GM12801 (cell line): ENCODE results near the gene ATP8A2.

ENCODE experiments used
- CTCF ChIP-seq: IDR thresholded peaks from one replicate; pipeline ENCODE4 v1.5.1; 2011; ENCODE audit warnings: control low read depth; ENCODE audit not compliant: insufficient read length; ENCODE audit errors: extremely low read depth

The ATP8A2 gene

GRCh38 chr13:26051657-26052311 lies 680.0 kb downstream of the ATP8A2 start, which contains the start of gene SHISA2:
SHISA2 (minus strand) TSS chr13:26052016; CDS start chr13:26050975, 1,041 bp downstream.
- TF ChIP-seq CTCF = no peak

- TF ChIP-seq CTCF = no peak
Observed at GRCh38 chr13:26052337-26052736, 680.6 kb downstream of the ATP8A2 start.

DNA sequence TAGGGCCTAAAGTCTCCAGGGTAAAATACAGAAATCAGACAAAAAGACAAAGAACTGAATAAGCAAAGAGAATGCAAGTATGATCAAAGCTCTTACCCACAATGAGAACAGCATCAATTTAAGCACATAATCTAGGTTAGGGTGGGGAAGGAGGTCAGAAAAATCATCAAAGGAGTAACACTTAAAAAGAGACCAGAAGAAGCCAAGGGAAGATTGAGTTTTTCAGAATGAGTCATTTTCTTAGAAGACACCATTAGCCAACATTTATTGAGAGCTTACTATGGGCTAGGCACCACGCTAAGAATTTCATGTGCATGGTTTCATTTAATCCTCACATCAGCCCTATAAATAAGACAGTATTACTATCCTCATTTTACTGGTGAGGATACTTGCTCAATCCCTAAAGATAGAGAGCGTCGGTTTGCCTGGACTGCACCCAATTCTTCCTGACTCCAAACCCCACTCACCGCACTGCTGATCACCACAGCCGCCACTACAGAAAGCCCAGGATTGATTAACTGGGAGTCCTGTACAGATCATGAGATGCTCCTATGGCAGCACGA lies 681.7 kb downstream of the ATP8A2 start:
- TF ChIP-seq CTCF = no peak

DNA sequence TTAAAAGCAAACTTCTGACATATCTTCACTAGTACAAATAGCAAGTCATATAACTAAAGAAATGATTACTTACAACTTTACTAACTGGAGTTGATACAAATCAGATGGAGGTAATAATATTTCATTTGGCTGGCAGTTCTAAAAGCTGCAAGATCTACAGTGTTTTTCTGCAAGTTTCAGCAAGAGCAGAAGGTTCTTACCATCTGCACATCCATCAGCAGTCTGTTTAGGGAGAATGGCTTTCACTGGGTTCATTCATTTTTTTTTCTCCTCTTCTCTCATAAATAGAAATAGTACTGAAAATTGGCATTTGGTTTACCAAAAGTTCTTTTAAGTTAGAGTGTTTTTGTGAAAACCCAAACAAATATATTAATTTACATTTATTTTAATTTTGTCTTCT lies 683.1 kb downstream of the ATP8A2 start:
- no peak for TF ChIP-seq CTCF

- TF ChIP-seq CTCF = no peak
Observed at GRCh38 chr13:26058704-26059103, 686.9 kb downstream of the ATP8A2 start.

DNA sequence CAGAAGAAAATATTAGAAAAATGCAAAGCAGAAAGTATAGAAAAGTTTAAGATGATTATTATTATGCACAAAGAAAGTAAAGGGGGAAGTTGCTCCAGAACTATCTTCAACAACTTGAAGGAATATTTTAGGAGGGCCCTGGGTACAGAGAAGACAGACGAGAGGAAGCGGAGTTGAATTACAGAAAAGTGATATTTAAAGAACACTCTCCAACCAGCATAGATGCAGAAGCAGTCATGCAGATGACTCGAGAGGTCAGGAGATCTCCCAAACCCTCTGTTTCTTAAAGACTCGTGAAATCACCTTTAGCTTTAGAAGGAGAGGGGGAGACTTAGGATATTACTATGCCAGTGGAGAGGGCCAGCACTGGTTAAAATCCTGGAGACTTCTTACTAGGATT lies 688.6 kb downstream of the ATP8A2 start:
- no peak for TF ChIP-seq CTCF

GRCh38 chr13:26061256-26061655 lies 689.5 kb downstream of the ATP8A2 start:
- no peak for TF ChIP-seq CTCF

DNA sequence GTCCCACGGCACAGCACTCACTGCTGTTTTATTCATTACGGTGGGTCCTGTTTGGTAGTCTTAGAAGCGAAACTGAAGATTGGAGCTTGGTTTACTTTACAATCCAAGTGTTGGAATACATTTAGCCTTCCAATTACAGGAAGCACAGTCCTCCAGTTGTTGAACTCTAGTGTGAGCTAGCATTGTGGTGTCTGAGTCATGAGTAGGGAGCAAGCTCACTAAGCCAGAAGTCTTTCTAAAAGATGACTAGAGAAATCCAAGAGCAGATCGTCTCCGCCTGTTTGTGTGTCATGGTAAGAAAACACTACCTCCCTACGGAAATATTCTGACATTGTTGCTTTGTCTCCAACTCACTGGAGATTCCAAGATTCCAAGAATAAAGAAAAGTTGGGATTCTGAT lies 690.2 kb downstream of the ATP8A2 start:
- no peak for TF ChIP-seq CTCF
